Right renal pelvis (tissue), 4 donors: ENCODE measurements around the gene CAPN12. TPM values are rescaled to one million over a fixed set of nuclear protein-coding genes. Genes with fewer than 3 reads are reported as not detected.

Experiments
- DNase-seq, 4 donors: peaks; one replicate each; pipeline ENCODE4 v3.0.0-alpha.2; 2013; ENCODE audit warnings: low read depth in 4 of 4, low spot score in 3 of 4, missing footprints in 1 of 4
- polyA plus RNA-seq, 4 donors: library from polyadenylated mRNA; unstranded; fragments of 120-200 nt; gene quantifications; one replicate each; pipeline ENCODE4 v1.2.1, GENCODE V29; 2013; ENCODE audit not compliant: insufficient read length in 4 of 4

Gene CAPN12
- polyA plus RNA-seq, 4 donors = 3.3 to 7.6 (median 6.2) TPM

DNA sequence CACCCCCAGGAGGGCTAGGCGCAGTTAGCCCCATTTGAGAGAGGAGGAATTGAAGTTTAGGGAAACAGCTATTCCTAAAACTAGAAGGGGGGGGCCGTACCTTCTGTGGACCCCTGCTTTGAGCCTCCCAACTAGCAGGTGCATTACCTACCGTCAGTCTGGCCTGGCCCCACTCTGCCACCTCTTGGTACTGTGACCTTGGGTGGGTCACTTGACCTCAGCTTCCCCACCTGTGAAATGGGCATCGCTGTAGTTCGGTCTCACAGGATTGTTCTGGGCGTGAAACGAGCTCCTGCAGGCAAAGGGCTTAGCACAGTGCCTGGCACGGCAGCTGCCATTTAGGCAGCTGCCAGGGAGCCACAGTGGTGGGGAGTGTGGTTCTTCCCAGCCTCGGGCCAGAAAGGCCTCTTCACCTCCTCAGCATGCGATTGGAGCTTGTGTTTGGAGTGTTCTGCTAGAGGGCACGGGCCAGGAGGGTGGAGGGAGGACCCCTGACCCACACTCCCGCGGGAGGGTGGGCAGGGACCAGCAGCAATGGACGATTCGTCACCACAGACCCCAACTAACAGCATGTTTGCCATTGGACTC is 32.0 kb downstream of the CAPN12 start:
- DNase-seq = no peak

GRCh38 chr19:38711726-38712153 is 32.5 kb downstream of the CAPN12 start:
- no peak for DNase-seq

GRCh38 chr19:38710928-38711725 is 33.1 kb downstream of the CAPN12 start:
- DNase-seq = no peak

DNA sequence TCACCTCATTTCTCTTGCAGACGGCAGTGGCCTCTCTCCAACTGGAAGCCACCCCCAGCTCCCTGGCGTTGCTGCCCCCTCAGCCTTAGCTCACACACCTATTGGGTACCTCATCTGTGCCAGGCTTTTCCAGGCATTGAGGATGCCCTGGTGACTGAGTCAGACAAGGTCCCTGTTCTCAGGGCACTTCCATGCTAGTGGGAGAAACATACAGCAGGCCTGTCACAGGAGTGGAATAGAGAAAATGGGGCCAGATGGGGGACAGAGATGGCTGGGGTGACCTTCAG is 33.9 kb downstream of the CAPN12 start:
- no peak for DNase-seq

GRCh38 chr19:38709671-38710415 is 34.4 kb downstream of the CAPN12 start:
- no peak for DNase-seq

- DNase-seq = no peak
These were observed 35.2 kb downstream of the CAPN12 start for GRCh38 chr19:38709119-38709518.

DNA sequence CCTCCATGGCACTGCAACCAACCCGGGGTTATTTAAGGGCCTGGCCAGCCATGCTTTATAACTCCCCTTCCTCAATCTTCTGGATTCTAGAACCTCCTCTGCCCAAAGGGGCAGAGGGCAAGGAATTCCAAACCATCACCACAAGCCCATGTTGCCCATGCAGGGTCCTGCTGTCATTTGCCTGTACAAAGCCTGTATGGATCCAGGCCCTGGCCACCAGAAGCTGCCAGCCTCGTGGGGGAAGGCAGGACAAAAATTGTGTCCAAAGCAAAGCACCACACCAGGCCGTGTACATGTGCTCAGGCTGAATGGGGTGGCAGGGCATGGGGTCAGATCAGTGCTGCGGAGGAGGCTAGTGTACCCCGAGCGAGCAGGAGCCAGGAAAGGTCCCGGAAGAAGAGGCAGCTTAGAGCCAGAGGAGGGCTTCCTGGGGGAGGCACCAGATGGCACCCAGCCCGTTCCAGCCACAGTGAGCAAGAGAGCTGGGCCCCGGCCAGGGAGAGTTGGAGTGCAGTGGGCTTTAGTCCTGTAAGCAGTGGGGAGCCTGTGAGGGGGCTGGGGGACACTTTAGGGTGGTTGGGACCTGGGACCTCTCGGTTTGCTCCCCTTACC is 35.8 kb downstream of the CAPN12 start:
- no peak for DNase-seq

DNA sequence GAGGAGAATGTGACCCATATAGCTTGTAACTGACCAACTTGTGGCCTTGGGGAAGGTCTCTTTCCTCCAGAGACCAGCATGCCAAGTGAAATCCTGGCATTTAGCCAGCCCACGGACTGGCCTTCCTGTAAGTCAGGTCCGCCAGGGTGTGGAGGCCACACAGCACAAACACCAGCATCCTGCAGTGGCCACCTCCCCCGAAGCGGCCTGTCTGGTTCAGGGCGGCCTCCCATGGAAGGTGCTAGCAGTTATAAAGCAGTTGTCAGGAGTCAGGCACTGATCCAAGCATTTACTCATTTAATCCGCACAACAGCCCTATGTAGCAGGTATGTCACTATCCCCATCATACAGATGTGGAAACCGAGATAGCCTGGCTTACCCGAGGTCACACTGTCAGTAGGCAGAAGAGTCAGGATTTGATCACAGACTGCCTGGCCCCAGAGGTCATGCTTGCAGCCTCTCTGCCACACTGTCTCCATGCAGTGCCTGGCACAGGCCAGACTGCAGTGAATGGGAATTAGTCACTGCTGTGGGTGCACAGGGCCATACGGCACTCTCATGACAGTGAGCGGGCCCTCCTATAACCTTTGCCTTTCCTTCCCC is 36.7 kb downstream of the CAPN12 start:
- DNase-seq = no peak

GRCh38 chr19:38706792-38707511 is 37.3 kb downstream of the CAPN12 start:
- no peak for DNase-seq

DNA sequence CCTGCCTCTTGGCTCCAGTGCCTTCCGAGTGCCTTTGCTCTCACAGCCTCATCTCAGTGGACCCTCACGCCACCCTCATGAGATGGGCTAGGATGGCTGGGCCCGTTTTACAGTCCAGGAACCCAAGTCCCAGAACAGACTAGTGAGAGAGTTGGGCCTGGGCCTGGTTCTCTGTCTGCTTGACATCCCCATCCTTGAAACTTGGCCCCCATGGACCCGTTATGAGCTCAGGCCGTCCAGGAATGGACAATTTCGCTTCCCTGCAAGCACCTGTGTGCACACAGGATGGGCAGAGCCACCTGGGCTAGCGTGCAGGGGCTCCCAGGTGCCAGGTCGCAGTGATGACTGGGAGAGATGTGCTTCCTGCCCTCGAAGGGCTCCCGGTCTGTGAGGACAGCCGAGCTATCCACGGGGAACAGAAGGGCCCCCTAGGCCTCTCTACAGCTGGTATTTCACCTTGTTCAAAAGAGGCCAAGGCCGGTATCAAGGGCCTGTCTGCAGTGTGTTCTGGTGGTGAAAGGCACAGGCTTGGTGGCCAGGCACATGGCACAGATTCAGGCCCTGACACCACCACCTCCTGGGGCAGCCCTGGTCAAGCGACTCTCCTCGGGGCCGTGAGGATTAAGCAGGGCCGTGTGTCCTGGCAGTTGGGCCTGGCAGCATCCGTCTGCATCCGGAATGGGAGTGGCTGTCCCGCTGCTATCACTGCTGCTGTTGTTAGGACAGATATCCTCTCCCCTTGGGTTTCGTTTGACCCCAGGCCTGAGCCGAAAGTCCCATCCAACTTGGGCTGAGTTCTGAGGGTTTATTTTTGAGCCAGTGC is 38.9 kb downstream of the CAPN12 start:
- no peak for DNase-seq

DNA sequence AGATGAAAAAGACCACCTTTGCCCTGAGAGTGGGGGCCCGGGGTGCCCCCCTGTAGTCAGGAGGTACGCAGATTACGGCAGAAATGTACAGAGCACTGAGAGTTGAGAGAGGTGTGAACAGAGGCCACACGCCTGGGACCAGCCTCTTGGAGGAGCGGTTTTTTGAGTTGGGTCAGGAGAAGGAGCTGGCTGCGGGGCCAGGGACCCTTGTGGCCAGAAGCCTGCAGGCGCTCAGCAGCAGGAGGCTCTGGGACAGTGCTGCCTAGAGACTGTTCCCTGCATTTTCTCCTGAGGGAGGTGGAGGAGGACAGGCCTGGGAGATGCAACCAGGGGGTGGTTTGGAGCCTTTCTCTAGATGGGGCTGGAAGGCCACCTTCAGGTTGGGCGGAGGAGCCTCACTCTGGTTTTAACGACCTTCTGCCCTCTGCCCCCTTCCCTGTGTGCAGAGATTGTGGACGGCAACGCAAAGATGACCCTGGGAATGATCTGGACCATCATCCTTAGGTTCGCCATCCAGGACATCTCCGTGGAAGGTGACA is 39.7 kb downstream of the CAPN12 start:
- no peak for DNase-seq

- no peak for DNase-seq
These were observed 40.8 kb downstream of the CAPN12 start for GRCh38 chr19:38703509-38703908.

DNA sequence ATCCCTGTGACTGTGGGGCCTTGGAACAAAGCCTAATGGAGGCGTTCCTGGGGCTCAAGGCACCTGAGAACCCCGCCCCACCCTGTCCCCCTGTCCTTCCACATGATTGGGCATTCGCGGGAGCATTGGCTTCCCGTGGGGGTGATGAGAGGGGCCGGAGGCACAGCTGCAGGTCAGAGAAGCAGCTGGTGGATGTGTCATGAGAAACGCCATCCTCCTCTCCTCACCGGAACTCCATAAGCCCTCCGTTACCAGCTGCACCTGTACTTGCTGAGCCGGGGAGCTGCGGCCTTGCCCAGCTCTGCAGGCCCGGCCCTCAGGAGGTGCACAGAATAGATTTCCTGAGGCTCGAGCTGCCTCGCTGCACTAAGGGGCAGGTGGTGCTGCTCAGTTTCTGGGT is 42.0 kb downstream of the CAPN12 start:
- DNase-seq = no peak

DNA sequence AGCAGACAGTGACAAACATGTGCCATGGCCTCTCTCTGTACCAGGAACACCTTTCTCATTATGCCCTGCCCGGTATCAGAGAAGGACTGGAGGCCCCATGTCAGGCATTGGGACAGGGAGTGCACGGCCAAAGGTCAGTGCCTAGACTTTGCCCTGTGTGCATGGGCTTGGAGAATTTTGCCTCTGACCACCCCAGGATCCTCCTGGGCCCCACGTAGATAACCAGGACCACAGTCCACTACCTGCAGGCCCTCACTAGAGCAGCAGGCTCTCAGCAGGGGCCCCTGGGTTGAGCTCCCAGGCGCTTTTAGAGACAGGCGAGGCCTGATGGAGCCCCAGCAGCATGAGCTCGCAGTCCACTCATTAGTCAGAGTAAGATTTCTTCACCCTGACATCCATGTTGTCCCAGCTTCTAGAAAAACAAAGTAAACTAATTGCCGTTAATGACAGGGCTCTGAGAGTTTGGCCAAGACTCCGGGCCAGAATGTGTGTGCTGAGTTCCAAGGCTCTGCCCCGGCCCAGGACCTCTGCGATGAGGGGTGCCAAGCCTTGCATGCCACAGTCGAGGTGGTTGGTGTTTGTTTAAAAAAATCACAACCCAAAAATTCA is 42.7 kb downstream of the CAPN12 start:
- no peak for DNase-seq

DNA sequence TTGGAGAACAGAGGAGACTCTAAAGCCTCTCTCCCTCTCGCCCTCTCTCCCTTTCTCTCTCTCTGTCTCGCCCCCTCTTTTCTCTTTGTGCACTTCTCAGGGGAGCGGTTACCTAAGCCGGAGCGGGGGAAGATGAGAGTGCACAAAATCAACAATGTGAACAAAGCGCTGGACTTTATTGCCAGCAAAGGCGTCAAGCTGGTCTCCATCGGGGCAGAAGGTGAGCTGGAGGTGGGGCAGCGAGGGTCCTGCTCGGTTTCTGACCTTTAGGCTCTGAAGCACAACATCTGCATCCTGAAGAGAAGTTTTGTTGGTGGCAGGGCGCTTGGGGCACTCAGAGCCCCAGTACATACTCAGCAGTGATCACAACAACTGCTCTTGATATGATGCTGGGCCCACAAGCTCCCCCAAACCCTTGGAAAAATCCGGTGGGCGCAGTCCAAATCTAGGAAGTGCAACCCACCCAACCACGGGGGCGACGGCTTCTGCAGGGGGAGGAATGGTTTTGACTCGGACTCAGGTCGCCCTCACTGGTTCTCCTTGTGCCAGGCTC is 43.3 kb downstream of the CAPN12 start:
- no peak for DNase-seq

- no peak for DNase-seq
These were observed 43.8 kb downstream of the CAPN12 start for GRCh38 chr19:38700350-38700901.

- no peak for DNase-seq
These were observed 44.5 kb downstream of the CAPN12 start for GRCh38 chr19:38699647-38700349.

- no peak for DNase-seq
These were observed 45.3 kb downstream of the CAPN12 start for GRCh38 chr19:38699027-38699346.
